PFSK-1 (cell line): ENCODE data around the gene DYNC2H1.

Experiments used
- FOXP2 ChIP-seq: optimal IDR thresholded peaks from 2 replicates; pipeline ENCODE3; 2011; ENCODE audit warnings: borderline replicate concordance, control low read depth, inconsistent platforms; ENCODE audit not compliant: insufficient read depth; ENCODE audit errors: extremely low read length, extremely low read depth
- POLR2AphosphoS5 ChIP-seq: IDR thresholded peaks from 2 replicates; pipeline ENCODE4 v1.6.1; 2012; ENCODE audit warnings: low read depth, mild to moderate bottlenecking, control low read depth, low read length, moderate library complexity
- REST ChIP-seq, 2 experiments: IDR thresholded peaks; 2 replicates each; pipeline versions ENCODE4 v1.6.1 to v1.8.0; 2011 to 2012; ENCODE audit warnings: low read depth in 2 of 2, low read length in 2 of 2, control low read depth in 1 of 2, inconsistent platforms in 1 of 2, mild to moderate bottlenecking in 1 of 2, moderate library complexity in 1 of 2; ENCODE audit not compliant: insufficient read depth in 1 of 2
- SIN3A ChIP-seq: IDR thresholded peaks from 2 replicates; pipeline ENCODE4 v1.6.1; 2012; ENCODE audit warnings: mild to moderate bottlenecking, low read length, moderate library complexity, borderline replicate concordance; ENCODE audit not compliant: insufficient read depth
- TAF1 ChIP-seq: IDR thresholded peaks from 2 replicates; pipeline ENCODE4 v1.6.1; 2012; ENCODE audit warnings: low read length, control low read depth, borderline replicate concordance; ENCODE audit not compliant: insufficient read depth

Gene DYNC2H1

DNA sequence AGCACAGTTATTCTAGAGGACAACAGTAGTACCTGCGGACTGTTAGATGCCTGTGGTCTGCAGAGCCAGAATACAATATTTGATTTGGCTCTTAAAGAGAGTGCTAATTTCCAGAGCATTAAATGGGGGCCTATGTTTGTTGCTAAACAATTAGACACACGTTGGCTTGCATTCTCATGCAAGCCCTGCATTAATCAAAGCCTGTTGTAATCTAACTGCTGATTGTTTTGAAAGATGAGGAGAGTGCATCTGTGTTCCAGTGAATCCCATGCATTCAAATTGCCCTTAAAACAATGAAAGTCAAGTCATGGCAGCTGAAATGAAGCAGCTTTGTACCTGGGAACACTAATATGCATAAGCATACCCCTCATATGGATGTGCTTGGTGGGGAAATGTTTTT, 419.4 kb downstream of the DYNC2H1 start:
- TF ChIP-seq REST (IDR thresholded peaks at IDR 0.05; ENCODE audit: insufficient read depth in 1 of 2, low read depth in 2 of 2, low read length in 2 of 2), result no peak
- no peak for TF ChIP-seq TAF1
- TF ChIP-seq FOXP2, result no peak
- TF ChIP-seq SIN3A, result no peak
- no peak for TF ChIP-seq POLR2AphosphoS5

DNA sequence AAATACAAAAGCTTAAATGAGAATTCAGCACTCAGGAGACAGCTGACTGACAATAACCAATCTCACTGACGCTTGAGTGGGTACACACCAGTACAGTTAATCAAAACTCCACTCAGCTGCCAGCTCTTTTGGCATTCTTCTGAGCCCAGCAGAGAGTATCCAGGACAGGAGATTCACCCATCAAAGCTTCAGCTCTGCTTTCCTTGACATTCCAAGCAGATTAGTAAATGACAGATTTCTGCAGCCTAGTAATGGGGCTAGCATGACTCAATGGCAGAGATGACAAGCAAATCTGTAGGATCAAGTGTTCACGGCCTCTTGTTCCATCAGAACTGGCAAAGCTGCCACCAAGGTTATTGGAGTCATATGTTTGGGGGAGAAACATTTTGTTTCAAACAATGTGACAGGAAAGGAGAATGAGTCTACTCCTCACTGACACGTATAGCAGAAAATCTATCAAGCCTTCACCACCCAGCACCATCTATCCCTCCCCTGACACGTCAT, 420.0 kb downstream of the DYNC2H1 start:
- TF ChIP-seq FOXP2 (no peak), TAF1 (no peak), POLR2AphosphoS5 (no peak)
